MM.1S (cell line): ENCODE results near the gene ST6GALNAC4.

Source experiments
- DNase-seq: peaks from one replicate; pipeline ENCODE4 v3.0.0-alpha.2; 2015
- H2AFZ ChIP-seq: fragments of 300-600 bp; sonication (generic); 2 replicates; pipeline ENCODE4 v1.6.0; 2016; ENCODE audit warnings: antibody characterized with exemption, low read length
- H3F3A ChIP-seq: fragments of 300-600 bp; sonication (generic); 2 replicates; pipeline ENCODE4 v1.6.1; 2016; ENCODE audit warnings: mild to moderate bottlenecking, antibody characterized with exemption, low read length, moderate library complexity, mixed read lengths; ENCODE audit not compliant: insufficient read depth
- H3K27ac ChIP-seq: fragments of 300-600 bp; sonication (generic); 2 replicates; pipeline ENCODE4 v1.5.1; 2016; ENCODE audit warnings: mild to moderate bottlenecking, low read length
- H3K27me3 ChIP-seq: fragments of 300-600 bp; sonication (generic); replicated peaks from 2 replicates; pipeline ENCODE4 v1.6.0; 2016; ENCODE audit warnings: low read length; ENCODE audit not compliant: insufficient read depth
- H3K36me3 ChIP-seq: fragments of 300-600 bp; sonication (generic); replicated peaks from 2 replicates; pipeline ENCODE4 v1.6.1; 2016; ENCODE audit warnings: mild to moderate bottlenecking, low read length, mixed read lengths; ENCODE audit not compliant: insufficient read depth
- H3K4me1 ChIP-seq: fragments of 300-600 bp; sonication (generic); 2 replicates; pipeline ENCODE4 v1.6.1; 2016; ENCODE audit warnings: low read length, mixed read lengths
- H3K4me2 ChIP-seq: fragments of 300-600 bp; sonication (generic); 2 replicates; pipeline ENCODE4 v1.6.0; 2016; ENCODE audit warnings: low read depth, low read length
- H3K4me3 ChIP-seq: fragments of 300-600 bp; sonication (generic); 2 replicates; pipeline ENCODE4 v1.5.1; 2016; ENCODE audit warnings: low read length, mixed read lengths
- H3K79me2 ChIP-seq: fragments of 300-600 bp; sonication (generic); 2 replicates; pipeline ENCODE4 v1.6.1; 2016; ENCODE audit warnings: mixed run types, low read length, mixed read lengths
- H3K9ac ChIP-seq: fragments of 300-600 bp; sonication (generic); 2 replicates; pipeline ENCODE4 v1.6.1; 2016; ENCODE audit warnings: low read length, mixed read lengths
- H3K9me2 ChIP-seq: fragments of 300-600 bp; sonication (generic); replicated peaks from 2 replicates; pipeline ENCODE4 v1.6.1; 2016; ENCODE audit warnings: mild to moderate bottlenecking, low read length, mixed read lengths; ENCODE audit not compliant: insufficient read depth
- H3K9me3 ChIP-seq: fragments of 300-600 bp; sonication (generic); replicated peaks from 2 replicates; pipeline ENCODE4 v1.6.1; 2016; ENCODE audit warnings: mild to moderate bottlenecking, low read length, mixed read lengths; ENCODE audit not compliant: insufficient read depth
- H4K20me1 ChIP-seq: fragments of 300-600 bp; sonication (generic); 2 replicates; pipeline ENCODE4 v1.6.1; 2016; ENCODE audit warnings: mild to moderate bottlenecking, low read length, moderate library complexity, mixed read lengths; ENCODE audit not compliant: insufficient read depth
- EZH2 ChIP-seq: fragments of 300-600 bp; sonication (generic); optimal IDR thresholded peaks from 2 replicates; pipeline ENCODE3; 2017; ENCODE audit warnings: low read depth, mild to moderate bottlenecking, antibody characterized with exemption, low read length, mixed read lengths
- EZH2phosphoT487 ChIP-seq: fragments of 300-600 bp; sonication (generic); IDR thresholded peaks from 2 replicates; pipeline ENCODE4 v1.6.1; 2018; ENCODE audit warnings: antibody characterized with exemption, low read length
- TF ChIP-seq, protein P1 (sequence below): fragments of 300-600 bp; sonication (generic); IDR thresholded peaks from 2 replicates; pipeline ENCODE4 v1.5.1; 2016; ENCODE audit warnings: antibody characterized with exemption, low read length, mixed read lengths

Gene ST6GALNAC4

DNA sequence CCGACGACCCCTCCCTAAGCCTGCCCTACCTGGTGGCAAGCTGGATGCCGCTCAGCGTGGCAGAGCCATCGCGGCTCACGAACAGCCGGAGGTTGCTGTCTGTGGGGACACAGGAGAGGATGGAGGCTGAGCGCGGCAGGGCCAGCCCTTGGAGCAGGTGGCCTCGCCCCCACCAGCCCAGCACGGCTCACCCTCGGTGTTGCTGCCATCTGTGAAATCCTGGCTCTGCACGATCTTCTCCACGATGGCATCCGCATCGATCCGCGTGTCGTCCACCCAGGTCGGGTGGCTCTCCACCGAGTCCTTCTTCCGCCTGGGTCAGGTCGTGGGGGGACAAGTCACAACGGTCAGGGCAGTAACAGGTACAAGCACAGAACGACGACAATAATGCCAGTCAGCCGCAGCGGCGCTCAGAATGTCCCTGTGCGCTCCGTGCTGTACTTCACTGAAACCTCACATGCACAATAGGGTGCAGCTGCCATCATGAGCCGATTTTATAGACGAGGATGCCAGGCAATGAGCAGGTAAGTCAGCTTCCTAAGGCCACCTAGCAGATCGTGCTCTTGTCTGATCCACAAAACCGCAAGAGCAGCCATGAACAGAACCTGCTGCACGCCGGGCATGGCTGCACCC lies 27.9 kb upstream of the ST6GALNAC4 start:
- Histone ChIP-seq H3K9me2 (no peaks in the 10 kb centered on the region), H3K9me3 (no peaks in the 10 kb centered on the region), H3K79me2 (no peaks in the 10 kb centered on the region), H3K9ac (no peak overlapping the region), H4K20me1 (no peaks in the 10 kb centered on the region), H3K4me1 (no peaks in the 10 kb centered on the region), H3F3A (no peaks in the 10 kb centered on the region), H3K36me3 (no peaks in the 10 kb centered on the region), H3K27me3 (no peaks in the 10 kb centered on the region), H3K27ac (no peak overlapping the region), H3K4me3 (no peak overlapping the region), H2AFZ (no peak overlapping the region), H3K4me2 (no peak overlapping the region)
- TF ChIP-seq EZH2 (no peak), EZH2phosphoT487 (no peak)
- TF ChIP-seq, protein P1, sequence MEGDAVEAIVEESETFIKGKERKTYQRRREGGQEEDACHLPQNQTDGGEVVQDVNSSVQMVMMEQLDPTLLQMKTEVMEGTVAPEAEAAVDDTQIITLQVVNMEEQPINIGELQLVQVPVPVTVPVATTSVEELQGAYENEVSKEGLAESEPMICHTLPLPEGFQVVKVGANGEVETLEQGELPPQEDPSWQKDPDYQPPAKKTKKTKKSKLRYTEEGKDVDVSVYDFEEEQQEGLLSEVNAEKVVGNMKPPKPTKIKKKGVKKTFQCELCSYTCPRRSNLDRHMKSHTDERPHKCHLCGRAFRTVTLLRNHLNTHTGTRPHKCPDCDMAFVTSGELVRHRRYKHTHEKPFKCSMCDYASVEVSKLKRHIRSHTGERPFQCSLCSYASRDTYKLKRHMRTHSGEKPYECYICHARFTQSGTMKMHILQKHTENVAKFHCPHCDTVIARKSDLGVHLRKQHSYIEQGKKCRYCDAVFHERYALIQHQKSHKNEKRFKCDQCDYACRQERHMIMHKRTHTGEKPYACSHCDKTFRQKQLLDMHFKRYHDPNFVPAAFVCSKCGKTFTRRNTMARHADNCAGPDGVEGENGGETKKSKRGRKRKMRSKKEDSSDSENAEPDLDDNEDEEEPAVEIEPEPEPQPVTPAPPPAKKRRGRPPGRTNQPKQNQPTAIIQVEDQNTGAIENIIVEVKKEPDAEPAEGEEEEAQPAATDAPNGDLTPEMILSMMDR, result no peak
- DNase-seq, result no peak

DNA sequence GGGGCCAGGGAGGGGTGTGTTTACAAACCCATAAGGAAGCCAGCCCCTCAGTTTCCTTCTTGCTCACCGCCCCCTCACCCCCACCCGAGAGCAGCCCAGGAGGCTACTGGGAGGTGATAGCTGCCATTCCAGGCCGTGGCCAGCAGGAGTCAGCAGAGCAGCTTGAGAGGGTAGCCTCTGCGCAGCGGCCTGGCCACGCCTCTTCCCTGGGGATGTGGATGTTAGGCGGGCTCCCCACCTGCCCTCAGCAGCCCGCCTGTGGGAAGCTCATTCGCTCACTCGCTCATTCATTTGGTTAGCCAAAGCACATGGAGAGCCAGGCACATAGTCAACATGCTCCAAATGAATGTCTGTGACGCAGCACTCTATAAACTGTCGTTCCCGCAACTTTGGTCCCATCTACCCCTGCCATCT lies 26.9 kb upstream of the ST6GALNAC4 start:
- Histone ChIP-seq H3K9me3 (no peaks in the 10 kb centered on the region), H3K27ac (no peak overlapping the region), H3K4me2 (no peak overlapping the region), H3F3A (no peaks in the 10 kb centered on the region), H2AFZ (no peak overlapping the region), H3K36me3 (no peaks in the 10 kb centered on the region), H3K4me1 (no peaks in the 10 kb centered on the region), H3K27me3 (no peaks in the 10 kb centered on the region), H4K20me1 (no peaks in the 10 kb centered on the region), H3K9me2 (no peaks in the 10 kb centered on the region), H3K79me2 (no peaks in the 10 kb centered on the region), H3K4me3 (no peak overlapping the region), H3K9ac (no peak overlapping the region)
- no peak for TF ChIP-seq EZH2phosphoT487
- TF ChIP-seq, protein P1, result peak; percentile 88
- TF ChIP-seq EZH2, result no peak
- DNase-seq, result peak; percentile 73

DNA sequence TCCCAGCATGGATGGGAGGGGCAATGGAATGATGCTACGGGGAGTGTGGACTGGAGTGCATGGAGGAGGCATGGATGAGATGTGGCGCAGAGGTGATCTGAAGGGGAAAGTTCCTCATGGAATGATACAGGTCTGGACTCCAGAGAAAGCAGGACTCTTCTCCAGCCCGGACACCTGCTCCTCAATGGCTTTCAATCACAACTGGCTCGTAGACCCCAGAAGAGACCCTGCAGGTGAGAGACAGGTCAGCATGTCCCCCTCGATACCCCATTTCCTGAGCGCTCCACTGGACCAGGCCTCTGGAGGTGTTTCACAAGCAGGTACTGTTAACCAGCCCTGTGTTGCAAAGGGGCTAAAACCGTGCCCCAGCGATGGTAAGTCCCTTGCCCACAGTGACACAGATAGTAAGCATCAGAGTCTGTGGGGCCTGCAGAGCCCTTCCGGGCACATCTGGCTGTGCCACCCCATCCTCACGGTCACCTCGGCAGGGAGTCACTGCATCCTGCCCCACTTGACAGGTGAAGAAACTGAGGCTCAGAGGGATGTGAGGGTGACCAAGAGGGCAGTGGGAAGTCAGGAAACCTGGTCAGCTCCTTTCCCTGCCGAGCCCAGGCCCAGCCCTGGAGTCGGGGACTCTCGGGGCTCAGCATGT lies 26.3 kb upstream of the ST6GALNAC4 start:
- H4K20me1 ChIP-seq, result no peaks in the 10 kb centered on the region
- no peaks in the 10 kb centered on the region for H3K4me1 ChIP-seq
- DNase-seq, result no peak
- H3K27ac ChIP-seq, result no peak overlapping the region
- no peaks in the 10 kb centered on the region for H3K79me2 ChIP-seq
- TF ChIP-seq, protein P1, result no peak
- TF ChIP-seq EZH2phosphoT487 (no peak), EZH2 (no peak)
- H3F3A ChIP-seq, result no peaks in the 10 kb centered on the region
- H3K36me3 ChIP-seq, result no peaks in the 10 kb centered on the region
- no peak overlapping the region for H2AFZ ChIP-seq
- H3K9me2 ChIP-seq, result no peaks in the 10 kb centered on the region
- H3K9me3 ChIP-seq, result no peaks in the 10 kb centered on the region
- no peak overlapping the region for H3K4me3 ChIP-seq
- no peak overlapping the region for H3K9ac ChIP-seq
- H3K27me3 ChIP-seq, result no peaks in the 10 kb centered on the region
- H3K4me2 ChIP-seq, result no peak overlapping the region
